ENCODE measurements around the gene GRIK2.

DNA sequence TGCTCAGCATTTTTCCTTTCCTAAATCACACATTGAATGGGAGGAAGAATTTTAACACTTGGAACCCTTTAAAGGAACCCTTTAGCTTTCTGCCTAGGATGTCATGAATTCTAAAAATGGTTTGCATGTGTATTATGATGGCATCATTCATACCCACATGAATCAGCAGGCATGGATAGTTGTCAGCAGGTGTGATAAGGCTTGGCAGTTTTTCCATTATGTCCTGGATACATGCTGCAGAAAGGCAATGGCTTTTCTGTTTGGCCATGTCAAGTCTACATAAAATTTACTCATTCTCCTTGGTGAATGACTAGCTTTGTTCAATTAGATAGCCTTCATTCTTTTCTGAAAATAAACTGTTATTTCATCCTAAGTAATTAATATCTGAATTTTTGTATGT, 353.7 kb downstream of the GRIK2 start:
- TF ChIP-seq POLR2A (IDR thresholded peaks at IDR 0.05) = no peak
- TF ChIP-seq, protein P1, sequence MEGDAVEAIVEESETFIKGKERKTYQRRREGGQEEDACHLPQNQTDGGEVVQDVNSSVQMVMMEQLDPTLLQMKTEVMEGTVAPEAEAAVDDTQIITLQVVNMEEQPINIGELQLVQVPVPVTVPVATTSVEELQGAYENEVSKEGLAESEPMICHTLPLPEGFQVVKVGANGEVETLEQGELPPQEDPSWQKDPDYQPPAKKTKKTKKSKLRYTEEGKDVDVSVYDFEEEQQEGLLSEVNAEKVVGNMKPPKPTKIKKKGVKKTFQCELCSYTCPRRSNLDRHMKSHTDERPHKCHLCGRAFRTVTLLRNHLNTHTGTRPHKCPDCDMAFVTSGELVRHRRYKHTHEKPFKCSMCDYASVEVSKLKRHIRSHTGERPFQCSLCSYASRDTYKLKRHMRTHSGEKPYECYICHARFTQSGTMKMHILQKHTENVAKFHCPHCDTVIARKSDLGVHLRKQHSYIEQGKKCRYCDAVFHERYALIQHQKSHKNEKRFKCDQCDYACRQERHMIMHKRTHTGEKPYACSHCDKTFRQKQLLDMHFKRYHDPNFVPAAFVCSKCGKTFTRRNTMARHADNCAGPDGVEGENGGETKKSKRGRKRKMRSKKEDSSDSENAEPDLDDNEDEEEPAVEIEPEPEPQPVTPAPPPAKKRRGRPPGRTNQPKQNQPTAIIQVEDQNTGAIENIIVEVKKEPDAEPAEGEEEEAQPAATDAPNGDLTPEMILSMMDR (IDR thresholded peaks at IDR 0.05) = no peak

Data from adrenal gland (tissue), 5 donors.